ENCODE results near the gene INHBA.

GRCh38 chr7:41679566-41679965 is 23.3 kb downstream of the INHBA start:
- TF ChIP-seq POLR2A (IDR thresholded peaks at IDR 0.05; ENCODE audit: low read depth, low read length) (no peak), TAF1 (IDR thresholded peaks at IDR 0.05; ENCODE audit: borderline replicate concordance, low read depth, low read length) (no peak)

Measured in GM12892 (cell line).